H9 (cell line): ENCODE results near the gene HMGA1. TPM values are rescaled to one million over a fixed set of nuclear protein-coding genes. Genes with fewer than 3 reads are reported as not detected.

Experiments
- DNase-seq: peaks from one replicate; pipeline ENCODE4 v3.0.0-alpha.2; 2017
- H2AFZ ChIP-seq: one replicate; pipeline ENCODE4 v1.6.1; 2013; ENCODE audit warnings: mild to moderate bottlenecking, low read length, control low read depth, moderate library complexity
- H2AK5ac ChIP-seq: 2 replicates; pipeline ENCODE4 v1.6.1; 2013; ENCODE audit warnings: low read length, control low read depth, mixed read lengths; ENCODE audit not compliant: insufficient read length
- H2BK120ac ChIP-seq: one replicate; pipeline ENCODE4 v1.6.1; 2013; ENCODE audit warnings: low read depth, mild to moderate bottlenecking, low read length, control low read depth, inconsistent platforms; ENCODE audit not compliant: poor library complexity, severe bottlenecking
- H2BK12ac ChIP-seq: 2 replicates; pipeline ENCODE4 v1.6.1; 2013; ENCODE audit warnings: low read length, control low read depth, mixed read lengths, low read depth; ENCODE audit not compliant: insufficient read length
- H2BK15ac ChIP-seq: 2 replicates; pipeline ENCODE4 v1.6.1; 2013; ENCODE audit warnings: low read depth, low read length, control low read depth
- H2BK20ac ChIP-seq: one replicate; pipeline ENCODE4 v1.6.1; 2013; ENCODE audit warnings: low read depth, mild to moderate bottlenecking, low read length, control low read depth, inconsistent platforms; ENCODE audit not compliant: poor library complexity, severe bottlenecking
- H2BK5ac ChIP-seq: 2 replicates; pipeline ENCODE4 v1.6.1; 2013; ENCODE audit warnings: low read length, control low read depth, mixed read lengths; ENCODE audit not compliant: insufficient read length
- H3K14ac ChIP-seq: 2 replicates; pipeline ENCODE4 v1.6.1; 2013; ENCODE audit warnings: low read length, control low read depth; ENCODE audit not compliant: insufficient read depth
- H3K18ac ChIP-seq: 2 replicates; pipeline ENCODE4 v1.6.1; 2013; ENCODE audit warnings: low read depth, mild to moderate bottlenecking, mixed read lengths, low read length, control low read depth; ENCODE audit not compliant: insufficient read length
- H3K23ac ChIP-seq: 2 replicates; pipeline ENCODE4 v1.6.1; 2013; ENCODE audit warnings: low read length, control low read depth, mixed read lengths, low read depth; ENCODE audit not compliant: insufficient read length
- H3K23me2 ChIP-seq: 2 replicates; pipeline ENCODE4 v1.6.1; 2013; ENCODE audit warnings: low read depth, mild to moderate bottlenecking, mixed read lengths, low read length, control low read depth; ENCODE audit not compliant: insufficient read length, poor library complexity, severe bottlenecking
- H3K27ac ChIP-seq: 2 replicates; pipeline ENCODE4 v1.5.1; 2013; ENCODE audit warnings: low read length, control low read depth, mixed read lengths, low read depth; ENCODE audit not compliant: insufficient read length
- H3K27me3 ChIP-seq: 2 replicates; pipeline ENCODE4 v1.6.1; 2013; ENCODE audit warnings: low read length, control low read depth, inconsistent platforms; ENCODE audit not compliant: insufficient read depth
- H3K4ac ChIP-seq: 2 replicates; pipeline ENCODE4 v1.6.1; 2013; ENCODE audit warnings: low read depth, mild to moderate bottlenecking, control low read depth, inconsistent platforms, low read length, moderate library complexity
- H3K4me1 ChIP-seq: 2 replicates; pipeline ENCODE4 v1.6.1; 2013; ENCODE audit warnings: low read length, control low read depth, inconsistent platforms; ENCODE audit not compliant: insufficient read depth
- H3K4me2 ChIP-seq: 2 replicates; pipeline ENCODE4 v1.6.1; 2013; ENCODE audit warnings: low read length, control low read depth, mixed read lengths; ENCODE audit not compliant: insufficient read length, insufficient read depth
- H3K56ac ChIP-seq: 2 replicates; pipeline ENCODE4 v1.6.1; 2013; ENCODE audit warnings: low read depth, mild to moderate bottlenecking, mixed read lengths, low read length, control low read depth; ENCODE audit not compliant: insufficient read length
- H3K79me1 ChIP-seq: 2 replicates; pipeline ENCODE4 v1.6.1; 2013; ENCODE audit warnings: low read depth, mild to moderate bottlenecking, moderate library complexity, low read length, control low read depth, inconsistent platforms; ENCODE audit not compliant: insufficient read depth, poor library complexity, severe bottlenecking
- H3K79me2 ChIP-seq: 2 replicates; pipeline ENCODE4 v1.6.1; 2013; ENCODE audit warnings: low read length, control low read depth, inconsistent platforms; ENCODE audit not compliant: insufficient read depth
- H3K9ac ChIP-seq: 2 replicates; pipeline ENCODE4 v1.6.1; 2013; ENCODE audit warnings: low read length, control low read depth, mixed read lengths; ENCODE audit not compliant: insufficient read length; ENCODE audit errors: extremely low read depth
- H3K9me3 ChIP-seq: one replicate; pipeline ENCODE4 v1.6.1; 2013; ENCODE audit warnings: low read depth, low read length, inconsistent platforms; ENCODE audit not compliant: control insufficient read depth
- H3T11ph ChIP-seq: one replicate; pipeline ENCODE4 v1.6.1; 2013; ENCODE audit warnings: mild to moderate bottlenecking, low read length, control low read depth, inconsistent platforms
- H4K20me1 ChIP-seq: one replicate; pipeline ENCODE4 v1.6.1; 2013; ENCODE audit not compliant: control insufficient read depth, insufficient read length, insufficient read depth
- H4K5ac ChIP-seq: 2 replicates; pipeline ENCODE4 v1.6.1; 2013; ENCODE audit warnings: low read depth, mild to moderate bottlenecking, mixed read lengths, low read length, control low read depth; ENCODE audit not compliant: insufficient read length
- H4K8ac ChIP-seq: replicated peaks from 2 replicates; pipeline ENCODE4 v1.6.1; 2013; ENCODE audit warnings: low read length, control low read depth, mixed read lengths, low read depth; ENCODE audit not compliant: insufficient read length
- H4K91ac ChIP-seq: 2 replicates; pipeline ENCODE4 v1.6.1; 2013; ENCODE audit warnings: low read depth, mild to moderate bottlenecking, moderate library complexity, mixed read lengths, low read length, control low read depth; ENCODE audit not compliant: insufficient read length
- H3K27ac Mint-ChIP-seq, 3 experiments: 2 replicates in 2 of 3; 3 replicates in 1 of 3; pipeline ENCODE4 v1.8.0; 2020 to 2021; ENCODE audit warnings: mixed read lengths in 3 of 3, mild to moderate bottlenecking in 1 of 3, moderate library complexity in 1 of 3
- H3K27me3 Mint-ChIP-seq: 2 replicates; pipeline ENCODE4 v1.8.0; 2021; ENCODE audit warnings: low read depth, mild to moderate bottlenecking, moderate library complexity, mixed read lengths
- H3K36me3 Mint-ChIP-seq, 3 experiments: 2 replicates in 2 of 3; 3 replicates in 1 of 3; pipeline ENCODE4 v1.8.0; 2020 to 2021; ENCODE audit warnings: low read depth in 3 of 3, mixed read lengths in 3 of 3; ENCODE audit not compliant: insufficient read depth in 1 of 3
- H3K4me1 Mint-ChIP-seq, 2 experiments: 2 replicates each; pipeline ENCODE4 v1.8.0; 2020; ENCODE audit warnings: mixed read lengths in 2 of 2
- H3K4me3 Mint-ChIP-seq, 2 experiments: 2 replicates in 1 of 2; 3 replicates in 1 of 2; pipeline ENCODE4 v1.8.0; 2020 to 2021; ENCODE audit warnings: mild to moderate bottlenecking in 2 of 2, mixed read lengths in 2 of 2, moderate library complexity in 1 of 2
- H3K9me3 Mint-ChIP-seq, 2 experiments: 2 replicates in 1 of 2; 3 replicates in 1 of 2; pipeline ENCODE4 v1.8.0; 2020; ENCODE audit warnings: mild to moderate bottlenecking in 2 of 2, mixed read lengths in 2 of 2, moderate library complexity in 1 of 2
- CTCF ChIP-seq: fragments of 200-600 bp; sonication (generic); conservative IDR thresholded peaks from 3 replicates; pipeline ENCODE4 v1.8.0; 2021; ENCODE audit warnings: antibody characterized with exemption, mild to moderate bottlenecking
- WGBS: extraction: QIAGEN DNeasy Blood & Tissue Kit; methylation state at CpG from one replicate; pipeline ENCODE4 v1.1.7; 2013; ENCODE audit warnings: missing lambda C conversion rate, low lambda C conversion rate, mixed read lengths; ENCODE audit not compliant: insufficient read length; ENCODE audit errors: extremely low coverage; 5-methylcytosine and 5-hydroxymethylcytosine counted together
- total RNA-seq: library from RNA; stranded (reverse); gene quantifications from 2 replicates; pipeline ENCODE4 v1.2.1, GENCODE V29; 2021

HMGA1 gene
- total RNA-seq, 1 experiment from 2014 or later: 2,116 TPM

- Histone ChIP-seq H4K8ac (no peak overlapping the region), H4K20me1 (no peaks in the 10 kb centered on the region), H3K79me2 (no peaks in the 10 kb centered on the region), H3K4ac (no peak overlapping the region), H3K56ac (no peak overlapping the region), H2AK5ac (no peak overlapping the region), H3K27me3 (no peaks in the 10 kb centered on the region), H3K79me1 (no peaks in the 10 kb centered on the region), H3K4me1 (peaks cover 17% of the 10 kb centered on the region; the same call in 1 of the 2 replicates), H3K23ac (no peak overlapping the region), H3K27ac (no peak overlapping the region), H3K14ac (no peak overlapping the region), H2BK5ac (no peak overlapping the region), H2BK20ac (no peak overlapping the region), H3K4me2 (no peak overlapping the region), H3T11ph (no peak overlapping the region), H3K9me3 (no peaks in the 10 kb centered on the region), H3K9ac (no peak overlapping the region), H2BK120ac (no peak overlapping the region), H4K5ac (no peak overlapping the region), H3K23me2 (peaks cover 8% of the 10 kb centered on the region), H4K91ac (no peak overlapping the region), H3K18ac (no peak overlapping the region), H2BK15ac (no peak overlapping the region), H2AFZ (no peak overlapping the region), H2BK12ac (no peak overlapping the region)
- Mint-ChIP-seq H3K4me1 (peaks cover 35 to 45% of the 10 kb centered on the region in 2 experiments), H3K27ac (no peak overlapping the region; a peak in 1 of 7 replicates), H3K9me3 (no peaks in the 10 kb centered on the region; a peak in 1 of 5 replicates), H3K4me3 (no peak overlapping the region), H3K27me3 (no peaks in the 10 kb centered on the region; the same call in 1 of the 2 replicates), H3K36me3 (no peaks in the 10 kb centered on the region)
- no peak for DNase-seq
- no CpG with 5 or more reads among the region's 5 CpGs for WGBS
- no peak for TF ChIP-seq CTCF
These were observed 5.9 kb upstream of the HMGA1 start for GRCh38 chr6:34230653-34231371.
